ENCODE results near the gene GNG2. TPM values are rescaled to one million over a fixed set of nuclear protein-coding genes. Genes with fewer than 3 reads are reported as not detected.

The GNG2 gene
- total RNA-seq, 1 experiment from 2014 or later, result 0.33 TPM

- Histone ChIP-seq H3K36me3 (ENCODE audit: low read depth) (peaks cover 70% of the 10 kb centered on the region), H3K27ac (no peak overlapping the region), H3K9me2 (ENCODE audit: insufficient read depth) (no peaks in the 10 kb centered on the region), H3F3A (ENCODE audit: insufficient read depth, low read depth) (no peaks in the 10 kb centered on the region; the same call in 1 of the 2 replicates), H2AFZ (no peak overlapping the region), H3K9me3 (ENCODE audit: insufficient read depth, low read depth) (no peaks in the 10 kb centered on the region), H3K4me1 (replicated peaks; ENCODE audit: insufficient read depth) (no peaks in the 10 kb centered on the region), H4K20me1 (ENCODE audit: insufficient read depth) (peaks cover 3% of the 10 kb centered on the region), H3K79me2 (ENCODE audit: low read depth) (0 out of 2 replicates have a peak, but pooled peaks cover 8% of the 10 kb centered on the region), H3K4me3 (no peak overlapping the region), H3K27me3 (ENCODE audit: insufficient read depth, low read depth) (no peaks in the 10 kb centered on the region), H3K4me2 (no peak overlapping the region)
- intact Hi-C loops (cut with micrococcal nuclease; ENCODE audit: unreplicated experiment), result no loop called here
- no peak for TF ChIP-seq EZH2 (IDR thresholded peaks at IDR 0.05; ENCODE audit: low read depth)
- TF ChIP-seq CTCF (conservative IDR thresholded peaks at IDR 0.05), result no peak
- no peak for DNase-seq
- BruUV-seq (replicated peaks), result no TSS peak
- CTCF ChIA-PET, result no interaction called here
- POLR2A ChIA-PET (ENCODE audit: unreplicated experiment), result interaction anchor here (0.6 kb wide), 1 partner anchor 231 kb away, joined by 5 read pairs; no protein-coding TSS in a partner anchor
Measured at GRCh38 chr14:52002542-52002941, 142.1 kb downstream of the GNG2 start.

- Histone ChIP-seq H4K20me1 (ENCODE audit: insufficient read depth) (peaks cover 3% of the 10 kb centered on the region), H3K9me3 (ENCODE audit: insufficient read depth, low read depth) (no peaks in the 10 kb centered on the region), H3F3A (ENCODE audit: insufficient read depth, low read depth) (no peaks in the 10 kb centered on the region), H3K79me2 (ENCODE audit: low read depth) (0 out of 2 replicates have a peak, but pooled peaks cover 5% of the 10 kb centered on the region), H3K4me2 (no peak overlapping the region), H3K4me3 (no peak overlapping the region), H3K27me3 (ENCODE audit: insufficient read depth, low read depth) (no peaks in the 10 kb centered on the region), H3K9me2 (ENCODE audit: insufficient read depth) (no peaks in the 10 kb centered on the region), H3K36me3 (ENCODE audit: low read depth) (peaks cover 70% of the 10 kb centered on the region), H2AFZ (no peak overlapping the region), H3K27ac (no peak overlapping the region), H3K4me1 (replicated peaks; ENCODE audit: insufficient read depth) (no peaks in the 10 kb centered on the region)
- no TSS peak for BruUV-seq (replicated peaks)
- TF ChIP-seq CTCF (conservative IDR thresholded peaks at IDR 0.05) (no peak), EZH2 (IDR thresholded peaks at IDR 0.05; ENCODE audit: low read depth) (no peak)
- intact Hi-C loops (cut with micrococcal nuclease; ENCODE audit: unreplicated experiment), result no loop called here
- CTCF ChIA-PET, result no interaction called here
- DNase-seq, result no peak
- POLR2A ChIA-PET (ENCODE audit: unreplicated experiment), result no interaction called here
Measured at GRCh38 chr14:52003324-52003723, 142.9 kb downstream of the GNG2 start.

- TF ChIP-seq CTCF (conservative IDR thresholded peaks at IDR 0.05) (no peak), EZH2 (IDR thresholded peaks at IDR 0.05; ENCODE audit: low read depth) (no peak)
- Histone ChIP-seq H3K9me3 (ENCODE audit: insufficient read depth, low read depth) (no peaks in the 10 kb centered on the region), H2AFZ (no peak overlapping the region), H3K4me1 (replicated peaks; ENCODE audit: insufficient read depth) (no peaks in the 10 kb centered on the region), H4K20me1 (ENCODE audit: insufficient read depth) (peaks cover 3% of the 10 kb centered on the region; the same call in 1 of the 2 replicates), H3K27ac (no peak overlapping the region), H3K79me2 (ENCODE audit: low read depth) (no peaks in the 10 kb centered on the region), H3K9me2 (ENCODE audit: insufficient read depth) (no peaks in the 10 kb centered on the region), H3K4me2 (no peak overlapping the region), H3K27me3 (ENCODE audit: insufficient read depth, low read depth) (no peaks in the 10 kb centered on the region), H3F3A (ENCODE audit: insufficient read depth, low read depth) (no peaks in the 10 kb centered on the region; the same call in none of the 2 replicates), H3K36me3 (ENCODE audit: low read depth) (peaks cover 68% of the 10 kb centered on the region), H3K4me3 (no peak overlapping the region)
- CTCF ChIA-PET, result no interaction called here
- intact Hi-C loops (cut with micrococcal nuclease; ENCODE audit: unreplicated experiment), result no loop called here
- POLR2A ChIA-PET (ENCODE audit: unreplicated experiment), result no interaction called here
- BruUV-seq (replicated peaks), result no TSS peak
- DNase-seq, result no peak
Measured at GRCh38 chr14:52005625-52006024, 145.2 kb downstream of the GNG2 start.

All from PC-9 (cell line).